A549 (cell line): ENCODE data around the gene RPLP2. TPM values are rescaled to one million over a fixed set of nuclear protein-coding genes. Genes with fewer than 3 reads are reported as not detected.
A peak's percentile ranks its signal among the peaks of the same experiment; 100 is the strongest.

Experiments used
- ATAC-seq, 2 experiments: fragments of 200-7000 bp in 1 of 2; fragments of >200 bp in 1 of 2; cut with Nextera tagmentation in 1 of 2; cut with Tn5 transposase in 1 of 2; 3 replicates each; pipeline versions ENCODE4 v1.8.0 to v1.9.1; 2018 to 2020; ENCODE audit warnings: mild to moderate bottlenecking in 1 of 2, moderate library complexity in 1 of 2
- CTCF ChIA-PET: fragments of 300-600 bp; sonication (Branson Sonifier 250); formaldehyde crosslinking; extraction: SDS; loops from one replicate; lab custom pipeline; 2021; ENCODE audit warnings: antibody characterized with exemption, inconsistent platforms; lab: Yijun Ruan, JAX
- POLR2A ChIA-PET: fragments of 350-600 bp; formaldehyde crosslinking; extraction: SDS; loops from one replicate; lab custom pipeline; 2021; ENCODE audit warnings: antibody characterized with exemption, inconsistent platforms; lab: Yijun Ruan, JAX
- DNase-seq, 2 experiments: peaks; one replicate each; pipeline versions ENCODE4 v3.0.0 to v3.0.0-alpha.2; 2011 to 2016; ENCODE audit warnings: low read depth in 1 of 2, low spot score in 1 of 2
- FAIRE-seq: peaks from 2 replicates; lab custom pipeline; 2011; peaks lifted over from hg19 to GRCh38; lab: Jason Lieb, UNC
- H3K27ac ChIP-seq, 2 experiments: fragments of >200 bp; sonication (Bioruptor Twin); formaldehyde crosslinking; 3 replicates each; pipeline ENCODE4 v1.5.1; 2016 to 2017
- H3K4me1 ChIP-seq: fragments of >200 bp; sonication (Bioruptor Twin); formaldehyde crosslinking; 3 replicates; pipeline ENCODE4 v1.6.1; 2016
- H3K4me2 ChIP-seq: fragments of >200 bp; sonication (Bioruptor Twin); formaldehyde crosslinking; 3 replicates; pipeline ENCODE4 v1.6.1; 2016
- H3K4me3 ChIP-seq: fragments of >200 bp; sonication (Bioruptor Twin); formaldehyde crosslinking; 3 replicates; pipeline ENCODE4 v1.5.1; 2016
- H3K9me3 ChIP-seq: fragments of >200 bp; sonication (Bioruptor Twin); formaldehyde crosslinking; 3 replicates; pipeline ENCODE4 v1.6.1; 2016
- EHF ChIP-seq: fragments of 250-450 bp; sonication (Bioruptor Pico); IDR thresholded peaks from 2 replicates; pipeline ENCODE4 v1.5.0; 2020; ENCODE audit warnings: mild to moderate bottlenecking
- FOSL2 ChIP-seq, 2 experiments: fragments of 450-650 bp in 1 of 2; fragments of >200 bp in 1 of 2; sonication (Bioruptor Twin) in 1 of 2; formaldehyde crosslinking; IDR thresholded peaks; 2 replicates each; pipeline versions ENCODE4 v1.5.0 to v1.6.1; 2016 to 2020; ENCODE audit warnings: mild to moderate bottlenecking in 1 of 2, moderate library complexity in 1 of 2
- HEYL ChIP-seq: fragments of 250-450 bp; sonication (Bioruptor Pico); IDR thresholded peaks from 2 replicates; pipeline ENCODE4 v1.8.0; 2021; ENCODE audit warnings: mild to moderate bottlenecking, moderate library complexity
- HOXB13 ChIP-seq: fragments of 250-450 bp; sonication (Bioruptor Pico); IDR thresholded peaks from 2 replicates; pipeline ENCODE4 v1.5.0; 2020; ENCODE audit warnings: low read depth, mild to moderate bottlenecking, moderate library complexity
- HOXB5 ChIP-seq: fragments of 250-450 bp; sonication (Bioruptor Pico); IDR thresholded peaks from 2 replicates; pipeline ENCODE4 v1.5.0; 2020; ENCODE audit warnings: mild to moderate bottlenecking, moderate library complexity
- JUN ChIP-seq, 2 experiments: fragments of >200 bp; sonication (Bioruptor Twin); formaldehyde crosslinking; IDR thresholded peaks; 2 replicates in 1 of 2; 3 replicates in 1 of 2; pipeline ENCODE4 v1.6.1; 2016 to 2017
- KDM1A ChIP-seq: fragments of 200-600 bp; sonication (generic); IDR thresholded peaks from 2 replicates; pipeline ENCODE4 v1.6.1; 2016; ENCODE audit warnings: low read depth, mild to moderate bottlenecking
- NPAS2 ChIP-seq: fragments of 250-450 bp; sonication (Bioruptor Pico); IDR thresholded peaks from 2 replicates; pipeline ENCODE4 v1.8.0; 2022; ENCODE audit warnings: mild to moderate bottlenecking, moderate library complexity, borderline replicate concordance
- PBX3 ChIP-seq: IDR thresholded peaks from 2 replicates; pipeline ENCODE4 v1.6.1; 2012
- POLR2A ChIP-seq: IDR thresholded peaks from 2 replicates; pipeline ENCODE4 v1.6.1; 2012; ENCODE audit warnings: mild to moderate bottlenecking, low read length
- POLR2AphosphoS2 ChIP-seq: conservative IDR thresholded peaks from 2 replicates; pipeline ENCODE4 v1.6.1; 2012; ENCODE audit warnings: low read length, improper control_type of control experiment, inconsistent platforms
- RAD21 ChIP-seq, 2 experiments: fragments of >200 bp in 1 of 2; sonication (Bioruptor Twin) in 1 of 2; formaldehyde crosslinking in 1 of 2; IDR thresholded peaks in 1 of 2; conservative IDR thresholded peaks in 1 of 2; 2 replicates in 1 of 2; 3 replicates in 1 of 2; pipeline ENCODE4 v1.6.1; 2012 to 2018; ENCODE audit warnings: inconsistent platforms in 1 of 2
- RCOR1 ChIP-seq: fragments of 150-350 bp; IDR thresholded peaks from 2 replicates; pipeline ENCODE4 v1.6.1; 2014; ENCODE audit warnings: antibody characterized with exemption, low read length, low read depth
- RFX5 ChIP-seq: fragments of 450-650 bp; IDR thresholded peaks from 2 replicates; pipeline ENCODE4 v1.7.1; 2014; ENCODE audit warnings: antibody characterized with exemption, mild to moderate bottlenecking, moderate library complexity
- SMC3 ChIP-seq: fragments of >200 bp; sonication (Bioruptor Twin); formaldehyde crosslinking; IDR thresholded peaks from 3 replicates; pipeline ENCODE4 v1.6.1; 2018; ENCODE audit warnings: inconsistent platforms
- TP53 ChIP-seq: fragments of 250-450 bp; sonication (Bioruptor Pico); IDR thresholded peaks from 2 replicates; pipeline ENCODE4 v1.5.0; 2021; ENCODE audit warnings: mild to moderate bottlenecking, moderate library complexity
- USF2 ChIP-seq: fragments of 450-650 bp; IDR thresholded peaks from 2 replicates; pipeline ENCODE4 v1.6.1; 2014; ENCODE audit warnings: antibody characterized with exemption
- WGBS: methylation state at CpG from one replicate; pipeline ENCODE4 v1.1.6; 2017; ENCODE audit errors: missing lambda C conversion rate; 5-methylcytosine and 5-hydroxymethylcytosine counted together
- polyA plus RNA-seq, 4 experiments: library from polyadenylated mRNA; depleted of rRNA in 3 of 4; stranded (reverse); fragments of >200 nt; fragmentation: RNase III in 1 of 4; extraction: RNeasy Plus Mini Kit Qiagen cat#74134 plus additional on column Dnase treatment in 1 of 4; gene quantifications; 2 replicates in 3 of 4; 3 replicates in 1 of 4; pipeline ENCODE4 v1.2.3, GENCODE V29; 2011 to 2017

RPLP2 gene
- polyA plus RNA-seq, 2 of the 4 experiments (the other 2 are of a cell fraction), result 1,493 to 2,508 TPM

GRCh38 chr11:825366-826226 is 15.8 kb downstream of the RPLP2 start:
- peak in 1 of 2 experiments; percentile 1; a peak in 1 of 6 replicates for ATAC-seq
- TF ChIP-seq PBX3 (peak; percentile 19; the same call in 1 of the 2 replicates), HOXB5 (CRISPR knock-in tag) (no peak), POLR2A (peak; percentile 26; the same call in 1 of the 2 replicates), POLR2AphosphoS2 (0 out of 2 replicates have a peak, but pooled peaks have one; percentile 53)
- ChIA-PET POLR2A (interaction anchor here (1.6 kb wide), 1 partner anchor 9 kb away, joined by 4 read pairs; no protein-coding TSS in a partner anchor), CTCF (interaction anchor here (1.0 to 1.5 kb wide), 2 partner anchors 9 to 15 kb away, joined by 4 to 6 read pairs; no protein-coding TSS in a partner anchor)
- no peak overlapping the region for H3K4me3 ChIP-seq
- FAIRE-seq, result no peak
- H3K27ac ChIP-seq, result peak overlapping the region in 1 of 2 experiments; percentile 88; a peak in 3 of 6 replicates
- no peaks in the 10 kb centered on the region for H3K9me3 ChIP-seq
- 43% methylated on average over 12 of the region's 12 CpGs for whole genome bisulfite sequencing
- H3K4me2 ChIP-seq, result peak overlapping the region; percentile 87
- no peak for DNase-seq
- H3K4me1 ChIP-seq, result peaks cover 57% of the 10 kb centered on the region

GRCh38 chr11:826227-826621 is 16.5 kb downstream of the RPLP2 start:
- Histone ChIP-seq H3K4me2 (peak overlapping the region; percentile 87), H3K9me3 (no peaks in the 10 kb centered on the region), H3K4me1 (peaks cover 57% of the 10 kb centered on the region), H3K27ac (peak overlapping the region in 1 of 2 experiments; percentile 88; a peak in 3 of 6 replicates), H3K4me3 (no peak overlapping the region; the same call in 2 of the 3 replicates)
- ATAC-seq, result no peak
- POLR2A ChIA-PET, result no interaction called here
- no peak for FAIRE-seq
- DNase-seq, result no peak
- WGBS, result 57% methylated on average over 7 of the region's 9 CpGs
- CTCF ChIA-PET, result no interaction called here
- TF ChIP-seq HEYL (CRISPR knock-in tag) (no peak), USF2 (no peak), EHF (no peak), RFX5 (no peak), JUN (IDR thresholded peaks at IDR 0.05) (no peak), NPAS2 (no peak)

GRCh38 chr11:826836-827145 is 17.0 kb downstream of the RPLP2 start:
- DNase-seq (no peak), ATAC-seq (no peak), FAIRE-seq (no peak)
- H3K4me1 ChIP-seq, result peaks cover 57% of the 10 kb centered on the region
- ChIA-PET CTCF (interaction anchor here (1.4 kb wide), 1 partner anchor 9 kb away, joined by 4 read pairs; no protein-coding TSS in a partner anchor), POLR2A (no interaction called here)
- peak overlapping the region; percentile 87 for H3K4me2 ChIP-seq
- no peak for TF ChIP-seq RFX5
- no peak for TF ChIP-seq HOXB13 (CRISPR knock-in tag)
- TF ChIP-seq RCOR1, result no peak
- TF ChIP-seq KDM1A, result no peak
- TF ChIP-seq SMC3, result no peak
- TF ChIP-seq TP53 (CRISPR knock-in tag), result no peak
- no peak for TF ChIP-seq FOSL2 (IDR thresholded peaks at IDR 0.05)
- no peak for TF ChIP-seq FOSL2 (CRISPR knock-in tag; IDR thresholded peaks at IDR 0.05)
- no peak for TF ChIP-seq RAD21 (conservative IDR thresholded peaks at IDR 0.05 in 1 of 2, IDR thresholded peaks at IDR 0.05 in 1 of 2)
- 29% methylated on average over 9 of the region's 22 CpGs for WGBS
- peak overlapping the region; percentile 80 to 88 for H3K27ac ChIP-seq
- peak overlapping the region; percentile 52 for H3K4me3 ChIP-seq
- H3K9me3 ChIP-seq, result no peaks in the 10 kb centered on the region
